Ascending aorta (tissue), 2 donors: ENCODE results near the gene RANGAP1. TPM values are rescaled to one million over a fixed set of nuclear protein-coding genes. Genes with fewer than 3 reads are reported as not detected.
"Not testable (repeated sequence)": the region's sequence is repeated elsewhere in the genome, so short reads cannot be mapped to it uniquely, and the experiment has no call there.

Source experiments
- DNase-seq, 2 donors: peaks; one replicate each; pipeline ENCODE4 v3.0.0-alpha.2; 2019; ENCODE audit warnings: low spot score in 2 of 2
- H3K27ac ChIP-seq, 2 donors: fragments of 200-600 bp; sonication (generic); one replicate each; pipeline ENCODE4 v1.5.1; 2016 to 2017; ENCODE audit warnings: mild to moderate bottlenecking in 1 of 2
- H3K27me3 ChIP-seq: fragments of 200-600 bp; sonication (generic); one replicate; pipeline ENCODE4 v1.5.1; 2017
- H3K36me3 ChIP-seq, 2 donors: fragments of 200-600 bp; sonication (generic); one replicate each; pipeline ENCODE4 v1.5.1; 2016
- H3K4me1 ChIP-seq, 2 donors: fragments of 200-600 bp; sonication (generic); one replicate each; pipeline ENCODE4 v1.5.1; 2016 to 2017; ENCODE audit warnings: mild to moderate bottlenecking in 1 of 2
- H3K4me3 ChIP-seq, 2 donors: fragments of 200-600 bp; sonication (generic); one replicate each; pipeline ENCODE4 v1.5.1; 2016 to 2017; ENCODE audit warnings: mild to moderate bottlenecking in 1 of 2
- H3K9me3 ChIP-seq, 2 donors: fragments of 200-600 bp; sonication (generic); one replicate each; pipeline ENCODE4 v1.5.1; 2016
- intact Hi-C: fragments of 100-400 bp; cut with DNase I; formaldehyde crosslinking; loops from one replicate; pipeline ENCODE4 v1.15.1; 2023
- total RNA-seq: library from RNA; depleted of rRNA; stranded (reverse); fragments of >200 nt; gene quantifications from one replicate; pipeline ENCODE4 v1.1.0, GENCODE V29; 2016
- TF ChIP-seq, protein P1 (sequence below), 3 experiments: fragments of 200-600 bp in 2 of 3; fragments of 450-650 bp in 1 of 3; sonication (generic) in 2 of 3; IDR thresholded peaks; one replicate each; pipeline ENCODE4 v1.5.1; 2016 to 2019; ENCODE audit warnings: antibody characterized with exemption in 3 of 3, mild to moderate bottlenecking in 1 of 3, moderate library complexity in 1 of 3

RANGAP1 gene
- total RNA-seq, 1 donor from 2014 or later = 49.8 TPM

GRCh38 chr22:41262250-41262765, 23.7 kb downstream of the RANGAP1 start:
- no peaks in the 10 kb centered on the region for H3K4me1 ChIP-seq
- peaks cover 57 to 93% of the 10 kb centered on the region in 2 donors for H3K36me3 ChIP-seq
- intact Hi-C loops = no loop called here
- H3K9me3 ChIP-seq = no peaks in the 10 kb centered on the region
- no peak overlapping the region for H3K27ac ChIP-seq
- DNase-seq = no peak
- no peak overlapping the region for H3K4me3 ChIP-seq
- no peaks in the 10 kb centered on the region for H3K27me3 ChIP-seq
- TF ChIP-seq, protein P1, sequence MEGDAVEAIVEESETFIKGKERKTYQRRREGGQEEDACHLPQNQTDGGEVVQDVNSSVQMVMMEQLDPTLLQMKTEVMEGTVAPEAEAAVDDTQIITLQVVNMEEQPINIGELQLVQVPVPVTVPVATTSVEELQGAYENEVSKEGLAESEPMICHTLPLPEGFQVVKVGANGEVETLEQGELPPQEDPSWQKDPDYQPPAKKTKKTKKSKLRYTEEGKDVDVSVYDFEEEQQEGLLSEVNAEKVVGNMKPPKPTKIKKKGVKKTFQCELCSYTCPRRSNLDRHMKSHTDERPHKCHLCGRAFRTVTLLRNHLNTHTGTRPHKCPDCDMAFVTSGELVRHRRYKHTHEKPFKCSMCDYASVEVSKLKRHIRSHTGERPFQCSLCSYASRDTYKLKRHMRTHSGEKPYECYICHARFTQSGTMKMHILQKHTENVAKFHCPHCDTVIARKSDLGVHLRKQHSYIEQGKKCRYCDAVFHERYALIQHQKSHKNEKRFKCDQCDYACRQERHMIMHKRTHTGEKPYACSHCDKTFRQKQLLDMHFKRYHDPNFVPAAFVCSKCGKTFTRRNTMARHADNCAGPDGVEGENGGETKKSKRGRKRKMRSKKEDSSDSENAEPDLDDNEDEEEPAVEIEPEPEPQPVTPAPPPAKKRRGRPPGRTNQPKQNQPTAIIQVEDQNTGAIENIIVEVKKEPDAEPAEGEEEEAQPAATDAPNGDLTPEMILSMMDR (IDR thresholded peaks at IDR 0.05) = no peak

GRCh38 chr22:41261541-41262249, 24.3 kb downstream of the RANGAP1 start:
- Histone ChIP-seq H3K36me3 (peaks cover 56 to 94% of the 10 kb centered on the region in 2 donors), H3K4me1 (no peaks in the 10 kb centered on the region), H3K27ac (no peak overlapping the region), H3K4me3 (no peak overlapping the region), H3K27me3 (no peaks in the 10 kb centered on the region), H3K9me3 (no peaks in the 10 kb centered on the region)
- TF ChIP-seq, protein P1 (IDR thresholded peaks at IDR 0.05) = no peak
- intact Hi-C loops = no loop called here
- no peak for DNase-seq

DNA sequence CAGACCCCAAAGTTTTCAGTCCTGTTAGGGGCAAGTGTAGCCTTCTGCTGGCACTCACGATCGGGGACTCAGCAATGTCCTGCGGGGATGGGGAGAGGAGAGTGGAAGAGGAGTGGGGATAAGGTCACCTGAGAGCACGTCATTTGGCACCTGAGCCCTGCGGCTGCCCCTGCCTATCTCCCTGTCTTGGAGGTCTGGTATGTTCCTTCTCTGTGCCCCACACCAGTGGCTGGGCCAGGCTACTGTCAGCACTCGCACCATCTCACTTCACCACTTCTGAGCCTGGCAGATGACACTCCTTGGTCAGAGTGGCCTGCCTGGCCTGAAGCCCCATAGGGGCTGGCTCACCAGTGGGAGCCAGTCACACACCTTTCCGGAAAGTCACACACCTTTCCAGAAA, 25.1 kb downstream of the RANGAP1 start:
- intact Hi-C loops = no loop called here
- no peaks in the 10 kb centered on the region for H3K9me3 ChIP-seq
- no peak overlapping the region for H3K27ac ChIP-seq
- TF ChIP-seq, protein P1 (IDR thresholded peaks at IDR 0.05) = no peak
- H3K4me3 ChIP-seq = no peak overlapping the region
- H3K36me3 ChIP-seq = peaks cover 59 to 96% of the 10 kb centered on the region in 2 donors
- DNase-seq = no peak
- H3K4me1 ChIP-seq = no peaks in the 10 kb centered on the region
- H3K27me3 ChIP-seq = no peaks in the 10 kb centered on the region

DNA sequence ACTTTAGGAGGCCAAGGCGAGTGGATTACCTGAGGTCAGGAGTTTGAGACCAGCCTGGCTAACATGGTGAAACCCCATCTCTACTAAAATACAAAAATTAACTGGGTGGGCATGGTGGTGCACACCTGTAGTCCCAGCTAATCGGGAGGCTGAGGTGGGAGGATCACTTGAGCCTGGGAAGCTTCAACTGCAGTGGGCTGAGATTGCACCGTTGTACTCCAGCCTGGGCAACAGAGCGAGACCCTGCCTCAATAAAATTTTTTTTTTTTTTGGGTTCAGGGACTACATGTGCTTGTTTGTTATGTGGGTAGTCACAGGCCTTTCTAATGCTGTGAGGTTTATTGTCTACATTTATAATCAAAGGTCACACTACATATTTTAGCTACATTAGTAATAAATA, 26.2 kb downstream of the RANGAP1 start:
- peaks cover 60 to 98% of the 10 kb centered on the region in 2 donors for H3K36me3 ChIP-seq
- H3K27ac ChIP-seq, intact Hi-C loops, H3K27me3 ChIP-seq, H3K9me3 ChIP-seq, H3K4me1 ChIP-seq, DNase-seq, H3K4me3 ChIP-seq: not testable (repeated sequence)

GRCh38 chr22:41257696-41258095, 28.3 kb downstream of the RANGAP1 start:
- TF ChIP-seq, protein P1 (IDR thresholded peaks at IDR 0.05) = no peak
- Histone ChIP-seq H3K4me1 (no peaks in the 10 kb centered on the region), H3K4me3 (no peak overlapping the region), H3K9me3 (no peaks in the 10 kb centered on the region), H3K27me3 (no peaks in the 10 kb centered on the region), H3K27ac (no peak overlapping the region), H3K36me3 (peaks cover 53 to 96% of the 10 kb centered on the region in 2 donors)
- intact Hi-C loops = no loop called here
- no peak for DNase-seq
